DMS53 treated with DMSO at 0.1 percent for 48 hours (cell line): ENCODE measurements around the gene MYL3.

Experiments used
- DNase-seq: peaks from one replicate; lab custom pipeline; 2025; ENCODE audit not compliant: unreplicated experiment; lab: John Stamatoyannopoulos, UW

The MYL3 gene

DNA sequence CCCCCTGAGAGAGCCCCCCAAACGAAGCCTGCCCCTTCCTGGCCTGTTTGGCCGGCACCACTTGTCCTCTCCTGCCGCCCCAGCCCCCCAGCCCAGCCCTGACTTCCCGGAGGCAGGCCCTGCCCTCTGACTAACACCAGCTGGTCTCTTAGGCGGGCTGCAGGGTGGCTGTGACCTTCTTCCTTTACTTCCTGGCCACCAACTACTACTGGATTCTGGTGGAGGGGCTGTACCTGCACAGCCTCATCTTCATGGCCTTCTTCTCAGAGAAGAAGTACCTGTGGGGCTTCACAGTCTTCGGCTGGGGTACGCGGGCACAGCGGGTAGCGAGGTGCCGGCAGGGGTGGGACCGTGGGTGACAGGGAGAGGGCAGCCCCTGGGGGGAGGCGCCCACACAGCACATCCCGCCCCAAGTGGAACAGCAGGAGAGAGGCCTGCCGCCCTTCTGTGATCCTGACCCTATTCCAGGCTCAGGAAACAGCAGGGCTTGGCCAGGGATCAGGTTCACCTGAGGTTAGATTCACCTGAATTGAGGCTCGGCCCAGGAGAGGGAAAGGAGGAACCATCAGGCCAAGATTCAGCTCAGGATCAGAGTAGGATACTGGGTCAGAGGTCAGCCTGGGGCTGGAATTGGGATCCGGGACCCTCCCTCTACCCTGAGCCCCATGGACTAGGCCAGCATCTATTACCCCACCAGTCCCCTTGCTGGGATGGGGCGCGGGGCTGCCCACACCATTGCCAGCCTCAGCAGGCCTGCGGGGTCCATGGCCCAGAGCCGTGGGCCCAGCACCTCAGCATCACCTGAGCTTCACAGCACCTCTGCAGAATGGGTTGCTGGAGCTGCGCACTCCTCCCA, 36.1 kb upstream of the MYL3 start:
- no peak for DNase-seq

- DNase-seq = no peak
Observed at GRCh38 chr3:46898321-46899150, 35.3 kb upstream of the MYL3 start.

DNA sequence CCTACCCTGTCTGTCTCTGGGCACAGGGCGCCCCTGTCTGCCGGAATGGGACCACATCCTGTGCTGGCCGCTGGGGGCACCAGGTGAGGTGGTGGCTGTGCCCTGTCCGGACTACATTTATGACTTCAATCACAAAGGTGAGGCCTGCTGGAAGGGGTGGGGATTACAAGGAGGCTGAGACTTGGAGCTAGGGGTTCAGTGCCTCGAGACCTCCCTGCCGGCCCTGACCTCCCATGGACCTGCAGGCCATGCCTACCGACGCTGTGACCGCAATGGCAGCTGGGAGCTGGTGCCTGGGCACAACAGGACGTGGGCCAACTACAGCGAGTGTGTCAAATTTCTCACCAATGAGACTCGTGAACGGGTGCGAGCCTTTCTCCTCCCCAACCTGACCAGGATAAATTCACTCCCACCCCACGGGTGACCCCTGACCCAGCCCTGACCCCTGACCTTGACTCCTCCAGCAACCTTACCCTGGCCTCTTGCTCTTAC, 34.6 kb upstream of the MYL3 start:
- no peak for DNase-seq

GRCh38 chr3:46897031-46897430, 33.8 kb upstream of the MYL3 start:
- DNase-seq = no peak

DNA sequence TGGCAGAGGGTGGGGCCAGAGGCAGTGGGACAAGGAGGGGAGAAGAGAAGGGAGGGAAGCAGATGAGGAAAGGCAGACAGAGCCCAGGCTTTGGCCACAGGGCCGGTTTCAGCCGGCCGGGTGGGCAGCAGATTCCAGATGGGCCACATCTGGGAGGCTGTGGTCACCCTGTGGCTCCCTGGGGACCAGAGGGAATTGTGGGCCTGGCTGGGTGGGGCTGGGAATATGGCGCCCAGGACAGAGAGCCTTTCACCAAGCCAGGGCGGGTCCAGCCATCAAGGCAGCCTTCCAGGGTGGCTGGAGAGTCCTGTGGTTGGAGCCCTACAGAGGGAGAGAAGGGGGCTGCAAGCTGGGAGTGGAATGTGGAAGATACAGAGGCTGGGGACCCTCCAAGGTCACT, 33.1 kb upstream of the MYL3 start:
- no peak for DNase-seq

DNA sequence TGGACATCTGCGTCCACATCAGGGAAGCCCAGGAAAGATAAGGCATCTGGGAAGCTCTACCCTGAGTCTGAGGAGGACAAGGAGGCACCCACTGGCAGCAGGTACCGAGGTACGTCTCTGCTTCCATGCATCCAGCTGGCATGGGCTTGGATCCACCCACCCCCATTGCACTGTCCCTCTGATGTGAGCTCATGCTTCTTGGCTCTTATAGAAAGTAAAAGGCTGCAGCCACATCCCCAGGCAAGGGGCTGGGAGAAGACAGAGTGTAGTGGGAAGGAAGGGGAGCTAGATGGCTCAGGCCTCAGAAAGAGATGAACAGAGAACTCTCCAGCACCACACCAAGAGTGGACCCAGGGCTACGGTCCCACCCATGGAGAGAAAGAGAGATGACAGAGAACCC, 32.5 kb upstream of the MYL3 start:
- no peak for DNase-seq

DNA sequence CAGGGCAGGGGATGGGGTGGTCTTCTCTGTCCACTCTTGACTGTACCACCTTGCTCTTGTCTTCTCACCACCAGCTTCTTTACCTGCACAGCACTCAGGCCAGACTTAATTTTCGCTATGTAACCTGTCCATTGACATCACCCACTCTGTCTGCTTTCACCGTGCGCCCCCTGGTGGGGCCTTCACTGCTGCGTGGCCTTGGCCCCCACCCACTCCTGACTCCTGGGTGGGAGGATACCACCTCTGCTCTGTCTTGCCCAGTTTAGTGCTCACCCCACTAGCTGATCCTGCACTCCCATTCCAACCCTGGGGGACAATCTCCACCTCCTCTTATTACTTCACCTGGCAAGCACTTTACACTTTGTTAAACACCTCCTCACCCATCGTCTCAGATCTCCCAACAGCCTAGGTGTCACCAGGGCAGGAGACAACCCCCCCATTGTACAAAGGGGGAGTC, 32.0 kb upstream of the MYL3 start:
- peak; percentile 22 for DNase-seq

- DNase-seq = no peak
Observed at GRCh38 chr3:46894256-46894655, 31.0 kb upstream of the MYL3 start.

GRCh38 chr3:46893763-46894162, 30.5 kb upstream of the MYL3 start:
- DNase-seq = no peak

- no peak for DNase-seq
Observed at GRCh38 chr3:46893146-46893748, 30.0 kb upstream of the MYL3 start.

GRCh38 chr3:46892285-46893145, 29.3 kb upstream of the MYL3 start:
- no peak for DNase-seq

- no peak for DNase-seq
Observed at GRCh38 chr3:46891132-46891531, 27.9 kb upstream of the MYL3 start.

GRCh38 chr3:46890132-46890531, 26.9 kb upstream of the MYL3 start:
- no peak for DNase-seq

DNA sequence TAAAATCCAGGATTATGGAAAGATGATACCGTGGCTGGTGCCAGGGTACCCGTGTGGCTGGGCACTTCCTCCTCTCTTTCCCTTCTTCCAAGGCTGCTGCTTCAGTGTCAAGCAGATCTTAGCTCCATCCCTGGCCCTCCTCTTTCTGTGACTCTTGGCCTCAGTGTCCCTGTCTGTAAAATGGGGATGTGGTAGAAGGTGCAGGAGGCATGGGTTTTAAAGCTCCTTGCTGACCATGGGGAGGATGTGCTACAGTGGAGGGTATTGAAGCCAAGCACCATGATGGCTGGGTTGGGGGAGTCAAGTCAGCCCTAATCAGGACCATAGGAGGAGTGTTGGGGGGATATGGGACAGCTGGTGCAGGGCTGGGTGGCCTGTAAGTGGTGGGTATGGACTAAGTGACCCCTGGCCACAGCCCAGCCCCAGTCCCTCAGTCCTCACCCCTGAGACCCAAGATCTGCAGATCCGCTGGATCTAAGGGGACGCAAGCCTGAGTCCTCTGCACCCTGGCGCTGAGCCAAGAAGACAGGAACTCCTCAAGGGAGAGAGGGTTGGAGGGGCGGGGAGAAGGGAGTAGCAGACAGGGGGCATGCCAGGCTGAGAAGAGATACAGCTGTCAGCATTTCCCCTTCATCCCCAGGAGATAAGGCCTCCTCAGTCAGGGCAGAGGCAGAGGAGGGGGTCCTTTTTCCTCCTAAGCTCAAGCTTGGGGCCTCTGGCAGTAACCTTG, 26.3 kb upstream of the MYL3 start:
- no peak for DNase-seq

DNA sequence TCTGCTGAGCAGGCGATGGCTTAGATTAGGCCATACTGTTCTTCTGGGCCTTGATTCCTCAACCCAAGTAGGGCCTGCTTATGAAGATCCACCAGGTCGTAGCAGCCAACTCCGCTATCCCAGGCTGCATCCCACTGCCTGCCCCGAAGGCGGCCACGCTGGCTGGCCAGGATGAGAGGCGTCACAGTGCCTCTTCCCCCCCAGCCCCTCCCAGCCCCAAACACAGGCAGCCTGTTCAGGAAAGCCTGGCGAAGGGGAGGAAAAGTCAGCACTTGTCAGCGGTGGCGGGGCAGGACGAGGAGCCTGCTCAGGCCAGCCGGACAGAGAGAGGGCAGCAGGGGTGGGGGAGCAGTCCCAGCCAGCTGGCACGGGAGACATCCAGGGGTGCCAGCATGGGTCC, 25.5 kb upstream of the MYL3 start:
- DNase-seq = no peak

GRCh38 chr3:46887980-46888494, 24.8 kb upstream of the MYL3 start:
- DNase-seq = no peak

GRCh38 chr3:46885612-46886011, 22.4 kb upstream of the MYL3 start:
- no peak for DNase-seq

GRCh38 chr3:46884929-46885328, 21.7 kb upstream of the MYL3 start:
- DNase-seq = no peak

DNA sequence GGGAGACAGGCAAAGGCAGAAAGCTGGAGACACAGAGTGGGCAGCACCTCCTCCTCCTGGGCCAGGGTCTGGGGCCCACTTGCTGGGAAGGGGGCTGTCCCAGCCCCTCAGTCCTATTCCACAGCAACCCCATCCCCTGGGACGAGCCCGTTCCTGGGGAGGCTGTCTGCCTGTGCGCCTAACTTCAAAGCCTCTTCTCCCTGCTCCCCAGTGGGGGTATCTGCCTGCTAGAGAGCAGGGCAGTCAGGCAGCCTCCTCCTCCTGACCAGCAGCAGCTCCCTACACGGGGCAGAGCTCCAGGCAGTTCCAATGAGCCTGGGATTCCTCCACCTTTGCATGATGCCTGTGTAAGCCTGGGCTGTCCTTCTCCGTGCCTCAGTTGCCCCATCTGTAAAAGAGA, 21.2 kb upstream of the MYL3 start:
- no peak for DNase-seq

GRCh38 chr3:46883830-46884185, 20.6 kb upstream of the MYL3 start:
- DNase-seq = no peak
